Neural progenitor cell (in vitro differentiated cells): ENCODE results near the gene AK2. TPM values are rescaled to one million over a fixed set of nuclear protein-coding genes. Genes with fewer than 3 reads are reported as not detected.
"Not testable (repeated sequence)": the region's sequence is repeated elsewhere in the genome, so short reads cannot be mapped to it uniquely, and the experiment has no call there.

ENCODE experiments used
- DNase-seq: peaks from one replicate; pipeline ENCODE4 v3.0.0-alpha.2; 2016; ENCODE audit warnings: low spot score
- H2AFZ ChIP-seq: fragments of 200-600 bp; sonication (generic); replicated peaks from 2 replicates; pipeline ENCODE4 v1.6.1; 2016; ENCODE audit warnings: antibody characterized with exemption
- H3F3A ChIP-seq: fragments of 200-600 bp; sonication (generic); 2 replicates; pipeline ENCODE4 v1.6.1; 2016; ENCODE audit warnings: antibody characterized with exemption, low read depth
- H3K27ac ChIP-seq: fragments of 200-600 bp; sonication (generic); 2 replicates; pipeline ENCODE4 v1.5.1; 2016; ENCODE audit warnings: mild to moderate bottlenecking
- H3K27me3 ChIP-seq: fragments of 200-600 bp; sonication (generic); 2 replicates; pipeline ENCODE4 v1.6.1; 2016; ENCODE audit warnings: mild to moderate bottlenecking, moderate library complexity
- H3K36me3 ChIP-seq: fragments of 200-600 bp; sonication (generic); 2 replicates; pipeline ENCODE4 v1.5.1; 2016
- H3K4me1 ChIP-seq: fragments of 200-600 bp; sonication (generic); 2 replicates; pipeline ENCODE4 v1.6.1; 2016; ENCODE audit warnings: mixed run types
- H3K4me2 ChIP-seq: fragments of 200-600 bp; sonication (generic); 2 replicates; pipeline ENCODE4 v1.6.1; 2016
- H3K4me3 ChIP-seq: fragments of 200-600 bp; sonication (generic); 2 replicates; pipeline ENCODE4 v1.5.1; 2016
- H3K79me2 ChIP-seq: fragments of 200-600 bp; sonication (generic); 2 replicates; pipeline ENCODE4 v1.6.1; 2016; ENCODE audit warnings: low read depth
- H3K9ac ChIP-seq: fragments of 200-600 bp; sonication (generic); 2 replicates; pipeline ENCODE4 v1.6.1; 2016
- H3K9me3 ChIP-seq: fragments of 200-600 bp; sonication (generic); 2 replicates; pipeline ENCODE4 v1.5.1; 2016; ENCODE audit warnings: low read depth
- H4K20me1 ChIP-seq: fragments of 200-600 bp; sonication (generic); 2 replicates; pipeline ENCODE4 v1.6.1; 2016; ENCODE audit warnings: low read depth
- H3K27ac Mint-ChIP-seq: 3 replicates; pipeline ENCODE4 v1.8.0; 2021; ENCODE audit warnings: mixed read lengths
- H3K27me3 Mint-ChIP-seq: 2 replicates; pipeline ENCODE4 v1.8.0; 2022; ENCODE audit warnings: low read depth, mild to moderate bottlenecking, inconsistent platforms, moderate library complexity, mixed read lengths; ENCODE audit not compliant: insufficient read depth
- H3K36me3 Mint-ChIP-seq: 3 replicates; pipeline ENCODE4 v1.8.0; 2021; ENCODE audit warnings: mixed read lengths
- H3K4me1 Mint-ChIP-seq: 3 replicates; pipeline ENCODE4 v1.8.0; 2021; ENCODE audit warnings: mixed read lengths
- H3K4me3 Mint-ChIP-seq: 3 replicates; pipeline ENCODE4 v1.8.0; 2021; ENCODE audit warnings: mild to moderate bottlenecking, moderate library complexity, mixed read lengths
- H3K9me3 Mint-ChIP-seq: 3 replicates; pipeline ENCODE4 v1.8.0; 2020; ENCODE audit warnings: mixed read lengths
- EZH2 ChIP-seq: fragments of 200-600 bp; sonication (generic); IDR thresholded peaks from 2 replicates; pipeline ENCODE4 v1.6.1; 2017; ENCODE audit warnings: antibody characterized with exemption, mild to moderate bottlenecking, moderate library complexity
- EZH2phosphoT487 ChIP-seq: fragments of 200-600 bp; sonication (generic); IDR thresholded peaks from 2 replicates; pipeline ENCODE4 v1.6.1; 2017; ENCODE audit warnings: antibody characterized with exemption
- total RNA-seq: library from RNA; depleted of rRNA; stranded (reverse); fragments of >200 nt; gene quantifications from 2 replicates; pipeline ENCODE4 v1.2.3, GENCODE V29; 2015; ENCODE audit warnings: low replicate concordance
- TF ChIP-seq, protein P1 (sequence below): fragments of 200-600 bp; sonication (generic); IDR thresholded peaks from 2 replicates; pipeline ENCODE4 v1.5.1; 2017; ENCODE audit warnings: antibody characterized with exemption, mild to moderate bottlenecking

AK2 gene
- total RNA-seq, 1 donor from 2014 or later: 128 TPM

DNA sequence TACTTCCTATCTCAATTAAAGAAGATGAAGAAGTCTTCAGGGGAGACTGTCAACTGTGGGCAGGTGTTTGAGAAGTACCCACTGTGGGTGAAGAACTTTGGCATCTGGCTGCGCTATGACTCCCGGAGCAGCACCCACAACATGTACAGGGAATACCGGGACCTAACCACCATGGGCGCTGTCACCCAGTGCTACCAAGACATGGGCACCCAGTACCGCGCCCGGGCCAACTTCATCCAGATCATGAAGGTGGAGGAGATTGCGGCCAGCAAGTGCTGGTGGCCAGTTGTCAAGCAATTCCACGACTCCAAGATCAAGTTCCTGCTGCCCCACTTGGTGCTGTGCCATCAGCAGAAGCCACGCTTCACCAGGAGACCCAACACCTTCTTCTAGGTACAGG lies 56.6 kb downstream of the AK2 start:
- Histone ChIP-seq H3K27ac (no peak overlapping the region), H4K20me1 (no peaks in the 10 kb centered on the region), H3K79me2 (no peaks in the 10 kb centered on the region), H3K4me2 (no peak overlapping the region), H3K36me3 (no peaks in the 10 kb centered on the region), H3K9me3 (no peaks in the 10 kb centered on the region), H3K9ac (no peak overlapping the region), H3K27me3 (no peaks in the 10 kb centered on the region), H3F3A (no peaks in the 10 kb centered on the region), H3K4me3 (no peak overlapping the region), H2AFZ (no peak overlapping the region), H3K4me1 (no peaks in the 10 kb centered on the region)
- Mint-ChIP-seq H3K4me1 (peaks cover 13% of the 10 kb centered on the region), H3K36me3 (no peaks in the 10 kb centered on the region), H3K27ac (no peak overlapping the region), H3K4me3 (no peak overlapping the region), H3K9me3 (peaks cover 9% of the 10 kb centered on the region), H3K27me3 (peaks cover 13% of the 10 kb centered on the region)
- DNase-seq: no peak
- TF ChIP-seq EZH2phosphoT487 (no peak), EZH2 (no peak)
- TF ChIP-seq, protein P1, sequence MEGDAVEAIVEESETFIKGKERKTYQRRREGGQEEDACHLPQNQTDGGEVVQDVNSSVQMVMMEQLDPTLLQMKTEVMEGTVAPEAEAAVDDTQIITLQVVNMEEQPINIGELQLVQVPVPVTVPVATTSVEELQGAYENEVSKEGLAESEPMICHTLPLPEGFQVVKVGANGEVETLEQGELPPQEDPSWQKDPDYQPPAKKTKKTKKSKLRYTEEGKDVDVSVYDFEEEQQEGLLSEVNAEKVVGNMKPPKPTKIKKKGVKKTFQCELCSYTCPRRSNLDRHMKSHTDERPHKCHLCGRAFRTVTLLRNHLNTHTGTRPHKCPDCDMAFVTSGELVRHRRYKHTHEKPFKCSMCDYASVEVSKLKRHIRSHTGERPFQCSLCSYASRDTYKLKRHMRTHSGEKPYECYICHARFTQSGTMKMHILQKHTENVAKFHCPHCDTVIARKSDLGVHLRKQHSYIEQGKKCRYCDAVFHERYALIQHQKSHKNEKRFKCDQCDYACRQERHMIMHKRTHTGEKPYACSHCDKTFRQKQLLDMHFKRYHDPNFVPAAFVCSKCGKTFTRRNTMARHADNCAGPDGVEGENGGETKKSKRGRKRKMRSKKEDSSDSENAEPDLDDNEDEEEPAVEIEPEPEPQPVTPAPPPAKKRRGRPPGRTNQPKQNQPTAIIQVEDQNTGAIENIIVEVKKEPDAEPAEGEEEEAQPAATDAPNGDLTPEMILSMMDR: no peak

DNA sequence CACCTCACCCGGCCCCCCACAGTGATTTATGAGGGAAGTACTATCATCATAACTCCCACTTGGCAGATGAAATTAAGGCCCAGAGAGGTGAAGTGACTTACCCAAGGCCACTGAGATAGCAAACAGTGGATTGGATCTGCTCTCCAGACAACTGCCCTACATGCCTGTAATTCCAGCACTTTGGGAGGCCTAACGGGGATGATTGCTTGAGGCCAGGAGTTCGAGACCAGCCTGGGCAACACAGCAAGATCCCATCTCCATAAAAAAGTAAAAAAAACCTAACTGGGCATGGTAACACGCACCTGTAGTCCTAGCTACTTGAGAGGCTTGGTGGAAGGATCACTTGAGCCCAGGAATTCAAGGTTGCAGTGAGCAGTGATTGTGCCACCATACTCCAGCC lies 57.8 kb downstream of the AK2 start:
- Mint-ChIP-seq H3K27ac (no peak overlapping the region), H3K27me3 (peaks cover 13% of the 10 kb centered on the region), H3K4me1 (peaks cover under 1% of the 10 kb centered on the region), H3K9me3 (peaks cover 10% of the 10 kb centered on the region), H3K4me3 (no peak overlapping the region), H3K36me3 (no peaks in the 10 kb centered on the region)
- H3F3A ChIP-seq: no peaks in the 10 kb centered on the region
- no peak overlapping the region for H3K4me2 ChIP-seq
- H4K20me1 ChIP-seq: no peaks in the 10 kb centered on the region
- TF ChIP-seq EZH2: no peak
- no peak for TF ChIP-seq EZH2phosphoT487
- TF ChIP-seq, protein P1: no peak
- H3K27me3 ChIP-seq: no peaks in the 10 kb centered on the region
- H3K4me1 ChIP-seq: no peaks in the 10 kb centered on the region
- no peaks in the 10 kb centered on the region for H3K36me3 ChIP-seq
- no peak overlapping the region for H3K27ac ChIP-seq
- H3K9me3 ChIP-seq: no peaks in the 10 kb centered on the region
- H3K79me2 ChIP-seq: no peaks in the 10 kb centered on the region
- H2AFZ ChIP-seq: no peak overlapping the region
- no peak overlapping the region for H3K4me3 ChIP-seq
- no peak for DNase-seq
- no peak overlapping the region for H3K9ac ChIP-seq

DNA sequence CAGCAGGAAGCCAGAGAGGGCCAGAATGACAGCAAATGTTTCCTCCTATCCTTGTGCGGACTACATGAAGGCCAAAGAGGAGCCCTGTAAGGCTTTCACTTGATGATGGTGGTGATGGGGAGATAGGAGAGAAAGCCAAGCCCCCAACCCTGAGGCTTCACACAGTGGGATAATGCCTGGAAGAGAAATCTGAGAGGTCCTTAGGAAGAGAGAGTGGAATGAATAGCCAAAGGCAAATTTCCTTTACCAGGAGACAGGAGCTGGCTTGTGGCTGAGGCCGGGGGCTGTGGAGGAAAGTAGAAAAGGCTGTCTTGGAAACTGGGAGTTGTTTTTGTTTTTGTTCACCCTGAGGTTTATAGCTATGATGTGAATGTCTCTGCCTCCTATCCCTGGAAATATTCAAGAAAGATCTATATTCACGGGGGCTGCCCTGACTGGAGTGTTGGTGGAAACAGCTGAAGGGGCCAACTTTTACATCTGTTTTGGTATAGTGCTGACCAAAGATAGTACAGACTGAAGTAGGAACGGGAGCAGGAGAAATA lies 59.1 kb downstream of the AK2 start:
- Mint-ChIP-seq H3K27me3 (peaks cover 10% of the 10 kb centered on the region), H3K36me3 (no peaks in the 10 kb centered on the region), H3K27ac (no peak overlapping the region), H3K9me3 (peaks cover 10% of the 10 kb centered on the region), H3K4me1 (peaks cover under 1% of the 10 kb centered on the region), H3K4me3 (no peak overlapping the region)
- H3K4me3 ChIP-seq: no peak overlapping the region
- TF ChIP-seq, protein P1: no peak
- no peak for TF ChIP-seq EZH2phosphoT487
- TF ChIP-seq EZH2: no peak
- no peaks in the 10 kb centered on the region for H3K4me1 ChIP-seq
- peak overlapping the region; percentile 37 for H2AFZ ChIP-seq
- H3K9ac ChIP-seq: no peak overlapping the region
- no peaks in the 10 kb centered on the region for H3K9me3 ChIP-seq
- no peaks in the 10 kb centered on the region for H3F3A ChIP-seq
- H3K27me3 ChIP-seq: peaks cover 7% of the 10 kb centered on the region
- H3K4me2 ChIP-seq: no peak overlapping the region
- DNase-seq: no peak
- no peaks in the 10 kb centered on the region for H3K36me3 ChIP-seq
- no peaks in the 10 kb centered on the region for H3K79me2 ChIP-seq
- no peak overlapping the region for H3K27ac ChIP-seq
- H4K20me1 ChIP-seq: no peaks in the 10 kb centered on the region

DNA sequence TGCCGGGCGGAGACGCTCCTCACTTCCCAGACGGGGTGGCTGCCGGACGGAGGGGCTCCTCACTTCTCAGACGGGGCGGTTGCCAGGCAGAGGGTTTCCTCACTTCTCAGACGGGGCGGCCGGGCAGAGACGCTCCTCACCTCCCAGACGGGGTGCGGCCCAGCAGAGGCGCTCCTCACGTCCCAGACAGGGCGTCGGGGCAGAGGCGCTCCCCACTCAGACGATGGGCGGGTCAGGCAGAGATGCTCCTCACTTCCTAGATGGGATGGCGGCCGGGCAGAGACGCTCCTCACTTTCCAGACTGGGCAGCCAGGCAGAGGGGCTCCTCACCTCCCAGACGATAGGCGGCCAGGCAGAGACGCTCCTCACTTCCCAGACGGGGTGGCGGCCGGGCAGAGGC lies 61.6 kb downstream of the AK2 start:
- H3K27me3 ChIP-seq: peaks cover 32% of the 10 kb centered on the region
- H3K79me2 ChIP-seq, H3K4me1 Mint-ChIP-seq, H3K27ac Mint-ChIP-seq, H3K36me3 Mint-ChIP-seq, H4K20me1 ChIP-seq, H3K4me1 ChIP-seq, H3K4me2 ChIP-seq, DNase-seq, H3K36me3 ChIP-seq, H2AFZ ChIP-seq, H3K4me3 Mint-ChIP-seq, H3K27ac ChIP-seq, H3F3A ChIP-seq, H3K9ac ChIP-seq, H3K4me3 ChIP-seq, H3K9me3 ChIP-seq: not testable (repeated sequence)
- Mint-ChIP-seq H3K9me3 (peaks cover 10% of the 10 kb centered on the region), H3K27me3 (peaks cover 21% of the 10 kb centered on the region)

DNA sequence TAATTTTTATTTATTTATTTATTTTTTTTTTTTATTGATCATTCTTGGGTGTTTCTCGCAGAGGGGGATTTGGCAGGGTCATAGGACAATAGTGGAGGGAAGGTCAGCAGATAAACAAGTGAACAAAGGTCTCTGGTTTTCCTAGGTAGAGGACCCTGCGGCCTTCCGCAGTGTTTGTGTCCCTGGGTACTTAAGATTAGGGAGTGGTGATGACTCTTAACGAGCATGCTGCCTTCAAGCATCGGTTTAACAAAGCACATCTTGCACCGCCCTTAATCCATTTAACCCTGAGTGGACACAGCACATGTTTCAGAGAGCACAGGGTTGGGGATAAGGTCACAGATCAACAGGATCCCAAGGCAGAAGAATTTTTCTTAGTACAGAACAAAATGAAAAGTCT lies 63.2 kb downstream of the AK2 start:
- Mint-ChIP-seq H3K9me3 (peaks cover 10% of the 10 kb centered on the region), H3K27me3 (peaks cover 21% of the 10 kb centered on the region)
- peak overlapping the region; percentile 77 for H3K4me2 ChIP-seq

More for the DNA sequence above, 63.2 kb downstream of the AK2 start:
- not testable (repeated sequence) for H3K36me3 Mint-ChIP-seq, H3K4me3 Mint-ChIP-seq, H3K27ac ChIP-seq, H3K4me1 ChIP-seq, H3K9me3 ChIP-seq, H3K36me3 ChIP-seq, H3F3A ChIP-seq, H2AFZ ChIP-seq, DNase-seq, H4K20me1 ChIP-seq, H3K27ac Mint-ChIP-seq, H3K4me1 Mint-ChIP-seq, H3K79me2 ChIP-seq, H3K9ac ChIP-seq
- Histone ChIP-seq H3K4me3 (peak overlapping the region; percentile 47), H3K27me3 (peaks cover 48% of the 10 kb centered on the region)
